ENCODE results near the gene PRELID3B.

GRCh38 chr20:59001068-59001448, 41.5 kb downstream of the PRELID3B start:
- no peak for TF ChIP-seq CTCF (IDR thresholded peaks at IDR 0.05)
- TF ChIP-seq POLR2AphosphoS5 (IDR thresholded peaks at IDR 0.05), result no peak
